Measurements from ENCODE around the gene LARP4B.

- TF ChIP-seq POLR2AphosphoS5 (IDR thresholded peaks at IDR 0.05; ENCODE audit: borderline replicate concordance, low read depth, low read length) (no peak), EZH2 (IDR thresholded peaks at IDR 0.05) (no peak)
These were observed 140.5 kb downstream of the LARP4B start for GRCh38 chr10:790821-791551.
